ENCODE data around the gene PCDHGB2. TPM values are rescaled to one million over a fixed set of nuclear protein-coding genes. Genes with fewer than 3 reads are reported as not detected.
"Not testable (repeated sequence)": the region's sequence is repeated elsewhere in the genome, so short reads cannot be mapped to it uniquely, and the experiment has no call there.

The PCDHGB2 gene
- total and polyA plus RNA-seq, 4 donors, result 6.3 to 14.0 (median 7.8) TPM

DNA sequence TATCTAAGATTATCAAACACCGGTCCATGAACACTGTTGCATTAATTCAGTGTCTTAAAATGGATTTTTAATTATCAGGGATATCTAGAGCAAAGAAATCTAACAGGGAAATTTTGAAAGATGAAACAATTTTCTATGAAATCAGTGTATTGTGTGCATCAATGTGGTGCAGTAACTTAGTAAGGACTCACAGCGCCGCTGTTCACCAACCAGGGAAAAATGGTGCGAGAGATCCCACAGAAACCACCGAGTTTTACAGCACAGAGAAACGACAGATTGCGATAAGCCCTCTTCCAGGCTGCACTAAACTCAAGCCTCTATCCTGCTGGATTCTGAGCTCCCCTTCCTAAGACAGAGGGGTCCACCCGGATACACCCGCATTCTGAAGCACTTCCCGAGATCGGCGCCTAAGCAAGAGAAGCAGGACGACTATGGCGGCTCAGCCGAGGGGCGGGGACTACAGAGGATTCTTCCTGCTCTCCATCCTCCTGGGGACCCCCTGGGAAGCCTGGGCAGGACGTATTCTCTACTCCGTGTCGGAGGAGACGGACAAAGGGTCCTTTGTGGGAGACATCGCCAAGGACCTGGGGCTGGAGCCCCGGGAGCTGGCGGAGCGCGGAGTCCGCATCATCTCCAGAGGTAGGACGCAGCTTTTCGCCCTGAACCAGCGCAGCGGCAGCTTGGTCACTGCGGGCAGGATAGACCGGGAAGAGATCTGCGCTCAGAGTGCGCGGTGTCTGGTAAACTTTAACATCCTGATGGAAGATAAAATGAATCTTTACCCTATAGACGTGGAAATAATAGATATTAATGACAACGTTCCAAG, 22.9 kb downstream of the PCDHGB2 start, which contains the start of gene PCDHGA7:
Gene PCDHGA7 (plus strand): TSS at position 274 of the 826 bp plus-strand sequence. CDS start 158 bp downstream, at position 432.
- DNase-seq (ENCODE audit: low read depth in 4 of 6, low spot score in 6 of 6), result peak in 2 of 6 donors; percentile 9 to 10
- no peaks in the 10 kb centered on the region for H3K27me3 ChIP-seq (ENCODE audit: control insufficient read depth, insufficient read depth, low read length)
- no peak within 1 kb of the TSS for H3K4me3 ChIP-seq (ENCODE audit: low read depth, low read length)
- H3K36me3 ChIP-seq (ENCODE audit: control insufficient read depth, insufficient read depth, low read length), result peaks cover 11% of the 10 kb centered on the region
- H3K4me1 ChIP-seq (ENCODE audit: control insufficient read depth, insufficient read depth, low read length), result no peaks in the 10 kb centered on the region
- H3K9me3 ChIP-seq (ENCODE audit: control insufficient read depth, insufficient read depth, low read length), result peaks cover 51% of the 10 kb centered on the region
- WGBS (ENCODE audit: insufficient coverage), result 10% methylated on average over 31 of the region's 37 CpGs
- H3K27ac ChIP-seq (ENCODE audit: low read depth, low read length), result no peak within 1 kb of the TSS

DNA sequence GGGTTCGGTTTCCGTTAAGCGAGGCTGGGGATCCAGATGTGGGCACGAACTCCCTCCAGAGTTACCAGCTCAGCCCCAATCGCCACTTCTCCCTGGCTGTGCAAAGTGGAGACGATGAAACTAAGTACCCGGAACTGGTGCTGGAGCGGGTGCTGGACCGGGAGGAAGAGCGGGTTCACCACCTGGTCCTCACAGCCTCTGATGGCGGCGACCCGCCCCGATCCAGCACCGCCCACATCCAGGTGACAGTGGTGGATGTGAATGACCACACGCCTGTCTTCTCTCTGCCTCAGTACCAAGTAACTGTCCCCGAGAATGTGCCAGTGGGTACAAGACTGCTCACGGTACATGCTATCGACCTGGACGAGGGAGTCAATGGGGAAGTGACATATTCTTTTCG, 23.6 kb downstream of the PCDHGB2 start:
- Histone ChIP-seq H3K9me3 (ENCODE audit: control insufficient read depth, insufficient read depth, low read length) (peaks cover 53% of the 10 kb centered on the region), H3K27me3 (ENCODE audit: control insufficient read depth, insufficient read depth, low read length) (no peaks in the 10 kb centered on the region), H3K27ac (ENCODE audit: low read depth, low read length) (no peak overlapping the region), H3K4me1 (ENCODE audit: control insufficient read depth, insufficient read depth, low read length) (no peaks in the 10 kb centered on the region), H3K36me3 (ENCODE audit: control insufficient read depth, insufficient read depth, low read length) (peaks cover 11% of the 10 kb centered on the region), H3K4me3 (ENCODE audit: low read depth, low read length) (no peak overlapping the region)
- no peak for DNase-seq (ENCODE audit: low read depth in 4 of 6, low spot score in 6 of 6)
- 20% methylated on average over 16 of the region's 21 CpGs for WGBS (ENCODE audit: insufficient coverage)

DNA sequence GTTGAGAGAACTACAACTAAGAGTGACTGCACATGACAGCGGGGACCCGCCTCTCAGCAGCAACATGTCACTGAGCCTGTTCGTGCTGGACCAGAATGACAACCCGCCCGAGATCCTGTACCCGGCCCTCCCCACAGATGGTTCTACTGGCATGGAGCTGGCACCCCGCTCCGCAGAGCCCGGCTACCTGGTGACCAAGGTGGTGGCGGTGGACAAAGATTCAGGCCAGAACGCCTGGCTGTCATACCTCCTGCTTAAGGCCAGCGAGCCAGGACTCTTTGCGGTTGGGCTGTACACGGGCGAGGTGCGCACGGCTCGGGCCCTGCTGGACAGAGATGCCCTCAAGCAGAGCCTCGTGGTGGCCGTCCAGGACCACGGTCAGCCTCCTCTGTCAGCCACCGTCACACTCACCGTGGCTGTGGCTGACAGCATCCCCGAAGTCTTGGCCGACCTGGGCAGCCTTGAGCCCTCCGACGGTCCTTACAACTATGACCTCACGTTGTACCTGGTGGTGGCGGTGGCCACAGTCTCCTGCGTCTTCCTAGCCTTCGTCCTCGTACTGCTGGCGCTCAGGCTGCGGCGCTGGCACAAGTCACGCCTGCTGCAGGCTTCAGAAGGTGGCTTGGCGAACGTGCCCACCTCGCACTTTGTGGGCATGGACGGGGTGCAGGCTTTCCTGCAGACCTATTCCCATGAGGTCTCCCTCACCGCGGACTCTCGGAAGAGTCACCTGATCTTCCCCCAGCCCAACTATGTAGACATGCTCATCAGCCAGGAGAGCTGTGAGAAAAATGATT, 24.9 kb downstream of the PCDHGB2 start:
- no peak for DNase-seq (ENCODE audit: low read depth in 4 of 6, low spot score in 6 of 6)
- Histone ChIP-seq H3K27ac (ENCODE audit: low read depth, low read length) (no peak overlapping the region), H3K9me3 (ENCODE audit: control insufficient read depth, insufficient read depth, low read length) (peaks cover 56% of the 10 kb centered on the region)

DNA sequence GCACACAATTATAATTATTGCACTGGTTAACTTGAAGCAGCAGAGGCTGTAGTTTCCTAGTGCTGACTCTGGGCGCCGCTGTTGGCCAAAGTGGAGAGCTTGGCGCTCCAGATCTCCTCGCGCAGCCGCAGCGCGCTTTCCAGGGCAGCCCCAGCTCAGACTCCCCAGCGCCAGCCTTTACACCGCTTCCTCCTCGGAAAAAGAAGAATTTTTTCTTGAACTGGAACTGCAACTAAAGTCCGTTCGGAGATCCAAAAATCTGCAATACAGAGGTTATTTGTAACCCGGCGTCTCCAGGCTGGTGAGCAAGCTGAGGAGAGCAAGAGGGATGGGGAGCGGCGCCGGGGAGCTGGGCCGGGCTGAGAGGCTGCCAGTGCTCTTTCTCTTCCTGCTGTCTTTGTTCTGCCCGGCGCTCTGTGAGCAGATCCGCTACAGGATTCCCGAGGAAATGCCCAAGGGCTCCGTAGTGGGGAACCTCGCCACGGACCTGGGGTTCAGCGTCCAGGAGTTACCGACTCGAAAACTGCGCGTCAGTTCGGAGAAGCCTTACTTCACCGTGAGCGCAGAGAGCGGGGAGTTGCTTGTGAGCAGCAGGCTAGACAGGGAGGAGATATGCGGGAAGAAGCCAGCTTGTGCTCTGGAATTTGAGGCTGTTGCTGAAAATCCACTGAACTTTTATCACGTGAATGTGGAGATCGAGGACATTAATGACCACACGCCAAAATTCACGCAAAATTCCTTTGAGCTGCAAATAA, 27.9 kb downstream of the PCDHGB2 start, which contains the start of gene PCDHGB4:
Gene PCDHGB4 (plus strand): TSS at position 142 of the 755 bp plus-strand sequence. CDS start 187 bp downstream, at position 329.
- 5% methylated on average over 10 of the region's 40 CpGs for whole genome bisulfite sequencing (ENCODE audit: insufficient coverage)
- H3K27ac ChIP-seq (ENCODE audit: low read depth, low read length); H3K27me3 ChIP-seq (ENCODE audit: control insufficient read depth, insufficient read depth, low read length); H3K4me3 ChIP-seq (ENCODE audit: low read depth, low read length); H3K4me1 ChIP-seq (ENCODE audit: control insufficient read depth, insufficient read depth, low read length): not testable (repeated sequence)
- DNase-seq (ENCODE audit: low read depth in 4 of 6, low spot score in 6 of 6), result peak in 1 of 6 donors; percentile 10
- H3K36me3 ChIP-seq (ENCODE audit: control insufficient read depth, insufficient read depth, low read length), result peaks cover 19% of the 10 kb centered on the region
- peaks cover 67% of the 10 kb centered on the region for H3K9me3 ChIP-seq (ENCODE audit: control insufficient read depth, insufficient read depth, low read length)

More for the DNA sequence above, 24.9 kb downstream of the PCDHGB2 start:
- Histone ChIP-seq H3K27me3 (ENCODE audit: control insufficient read depth, insufficient read depth, low read length) (no peaks in the 10 kb centered on the region), H3K4me1 (ENCODE audit: control insufficient read depth, insufficient read depth, low read length) (no peaks in the 10 kb centered on the region), H3K4me3 (ENCODE audit: low read depth, low read length) (no peak overlapping the region), H3K36me3 (ENCODE audit: control insufficient read depth, insufficient read depth, low read length) (peaks cover 16% of the 10 kb centered on the region)
- WGBS (ENCODE audit: insufficient coverage), result 44% methylated on average over 40 of the region's 43 CpGs

DNA sequence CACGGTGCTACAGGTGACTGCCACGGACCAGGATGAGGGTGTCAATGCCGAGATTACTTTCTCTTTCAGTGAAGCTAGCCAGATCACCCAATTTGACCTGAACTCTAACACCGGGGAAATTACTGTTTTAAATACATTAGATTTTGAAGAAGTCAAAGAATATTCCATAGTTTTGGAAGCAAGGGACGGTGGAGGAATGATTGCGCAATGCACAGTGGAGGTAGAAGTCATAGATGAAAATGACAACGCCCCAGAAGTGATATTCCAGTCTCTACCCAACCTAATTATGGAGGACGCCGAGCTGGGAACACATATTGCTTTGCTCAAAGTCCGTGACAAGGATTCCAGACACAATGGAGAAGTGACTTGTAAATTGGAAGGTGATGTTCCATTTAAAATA, 28.9 kb downstream of the PCDHGB2 start:
- Histone ChIP-seq H3K27me3 (ENCODE audit: control insufficient read depth, insufficient read depth, low read length) (no peaks in the 10 kb centered on the region), H3K36me3 (ENCODE audit: control insufficient read depth, insufficient read depth, low read length) (peaks cover 23% of the 10 kb centered on the region), H3K9me3 (ENCODE audit: control insufficient read depth, insufficient read depth, low read length) (peaks cover 68% of the 10 kb centered on the region), H3K4me3 (ENCODE audit: low read depth, low read length) (no peak overlapping the region), H3K4me1 (ENCODE audit: control insufficient read depth, insufficient read depth, low read length) (no peaks in the 10 kb centered on the region), H3K27ac (ENCODE audit: low read depth, low read length) (no peak overlapping the region)
- 40% methylated on average over 3 of the region's 10 CpGs for WGBS (ENCODE audit: insufficient coverage)
- no peak for DNase-seq (ENCODE audit: low read depth in 4 of 6, low spot score in 6 of 6)

DNA sequence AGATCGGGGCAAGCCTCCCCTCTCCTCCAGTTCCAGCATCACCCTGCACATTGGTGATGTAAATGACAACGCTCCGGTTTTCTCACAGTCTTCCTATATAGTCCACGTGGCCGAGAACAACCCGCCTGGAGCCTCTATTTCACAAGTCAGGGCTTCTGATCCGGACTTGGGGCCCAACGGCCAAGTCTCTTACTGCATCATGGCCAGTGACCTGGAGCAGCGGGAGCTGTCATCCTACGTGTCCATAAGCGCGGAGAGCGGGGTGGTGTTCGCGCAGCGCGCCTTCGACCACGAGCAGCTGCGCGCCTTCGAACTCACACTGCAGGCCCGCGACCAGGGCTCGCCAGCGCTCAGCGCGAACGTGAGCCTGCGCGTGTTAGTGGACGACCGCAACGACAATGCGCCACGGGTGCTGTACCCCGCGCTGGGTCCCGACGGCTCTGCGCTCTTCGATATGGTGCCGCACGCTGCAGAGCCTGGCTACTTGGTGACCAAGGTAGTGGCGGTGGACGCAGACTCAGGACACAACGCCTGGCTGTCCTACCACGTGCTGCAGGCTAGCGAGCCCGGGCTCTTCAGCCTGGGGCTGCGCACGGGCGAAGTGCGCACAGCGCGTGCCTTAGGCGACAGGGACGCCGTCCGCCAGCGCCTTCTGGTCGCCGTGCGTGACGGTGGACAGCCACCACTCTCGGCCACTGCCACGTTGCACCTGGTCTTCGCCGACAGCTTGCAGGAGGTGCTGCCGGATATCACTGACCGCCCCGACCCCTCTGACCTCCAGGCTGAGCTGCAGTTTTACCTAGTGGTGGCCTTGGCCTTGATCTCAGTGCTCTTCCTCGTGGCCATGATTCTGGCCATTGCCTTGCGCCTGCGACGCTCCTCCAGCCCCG, 29.6 kb downstream of the PCDHGB2 start:
- H3K4me3 ChIP-seq (ENCODE audit: low read depth, low read length), result no peak overlapping the region
- DNase-seq (ENCODE audit: low read depth in 4 of 6, low spot score in 6 of 6), result no peak
- H3K4me1 ChIP-seq (ENCODE audit: control insufficient read depth, insufficient read depth, low read length), result no peaks in the 10 kb centered on the region
- no peaks in the 10 kb centered on the region for H3K27me3 ChIP-seq (ENCODE audit: control insufficient read depth, insufficient read depth, low read length)
- peaks cover 69% of the 10 kb centered on the region for H3K9me3 ChIP-seq (ENCODE audit: control insufficient read depth, insufficient read depth, low read length)
- H3K27ac ChIP-seq (ENCODE audit: low read depth, low read length), result no peak overlapping the region
- H3K36me3 ChIP-seq (ENCODE audit: control insufficient read depth, insufficient read depth, low read length), result peaks cover 26% of the 10 kb centered on the region
- 27% methylated on average over 77 of the region's 77 CpGs for WGBS (ENCODE audit: insufficient coverage)

DNA sequence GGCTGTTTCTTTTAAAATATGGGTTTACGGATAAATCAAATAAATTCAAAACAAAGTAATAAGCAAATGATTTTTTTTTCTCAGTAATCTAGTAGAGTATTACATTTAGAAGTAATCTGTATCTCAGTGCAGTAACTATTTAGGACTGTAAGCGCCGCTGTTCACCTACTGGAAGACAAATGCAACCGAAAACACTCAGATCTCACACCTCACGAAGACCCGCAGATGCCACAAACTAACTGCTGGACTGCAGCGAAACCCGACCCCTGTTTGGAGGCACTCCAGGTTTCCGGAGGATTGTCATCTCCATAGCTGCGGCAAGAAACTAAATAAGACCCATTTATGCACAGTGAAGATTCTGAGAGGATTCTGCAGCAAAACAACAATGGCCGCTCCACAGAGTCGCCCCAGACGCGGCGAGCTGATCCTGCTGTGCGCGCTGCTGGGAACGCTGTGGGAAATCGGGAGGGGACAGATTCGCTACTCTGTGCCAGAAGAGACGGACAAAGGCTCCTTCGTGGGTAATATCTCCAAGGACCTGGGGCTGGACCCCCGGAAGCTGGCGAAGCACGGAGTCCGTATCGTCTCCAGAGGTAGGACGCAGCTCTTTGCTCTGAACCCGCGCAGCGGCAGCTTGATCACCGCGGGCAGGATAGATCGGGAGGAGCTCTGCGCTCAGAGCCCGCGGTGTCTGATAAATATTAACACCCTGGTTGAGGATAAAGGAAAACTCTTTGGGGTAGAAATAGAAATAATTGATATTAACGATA, 32.8 kb downstream of the PCDHGB2 start, which contains the start of gene PCDHGA8:
Gene PCDHGA8 (plus strand): TSS at position 205 of the 770 bp plus-strand sequence. CDS start 181 bp downstream, at position 386.
- Histone ChIP-seq H3K27me3 (ENCODE audit: control insufficient read depth, insufficient read depth, low read length) (no peaks in the 10 kb centered on the region), H3K27ac (ENCODE audit: low read depth, low read length) (no peak within 1 kb of the TSS), H3K4me3 (ENCODE audit: low read depth, low read length) (no peak within 1 kb of the TSS), H3K4me1 (ENCODE audit: control insufficient read depth, insufficient read depth, low read length) (peaks cover 3% of the 10 kb centered on the region), H3K36me3 (ENCODE audit: control insufficient read depth, insufficient read depth, low read length) (peaks cover 21% of the 10 kb centered on the region), H3K9me3 (ENCODE audit: control insufficient read depth, insufficient read depth, low read length) (peaks cover 63% of the 10 kb centered on the region)
- 18% methylated on average over 27 of the region's 38 CpGs for WGBS (ENCODE audit: insufficient coverage)
- no peak for DNase-seq (ENCODE audit: low read depth in 4 of 6, low spot score in 6 of 6)

DNA sequence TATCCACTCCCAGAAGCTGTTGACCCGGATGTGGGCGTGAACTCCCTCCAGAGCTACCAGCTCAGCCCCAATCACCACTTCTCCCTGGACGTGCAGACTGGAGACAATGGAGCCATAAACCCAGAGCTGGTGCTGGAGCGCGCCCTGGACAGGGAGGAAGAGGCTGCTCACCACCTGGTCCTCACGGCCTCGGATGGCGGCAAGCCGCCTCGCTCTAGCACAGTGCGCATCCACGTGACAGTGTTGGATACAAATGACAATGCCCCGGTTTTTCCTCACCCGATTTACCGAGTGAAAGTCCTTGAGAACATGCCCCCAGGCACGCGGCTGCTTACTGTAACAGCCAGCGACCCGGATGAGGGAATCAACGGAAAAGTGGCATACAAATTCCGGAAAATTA, 33.5 kb downstream of the PCDHGB2 start:
- Histone ChIP-seq H3K36me3 (ENCODE audit: control insufficient read depth, insufficient read depth, low read length) (peaks cover 21% of the 10 kb centered on the region), H3K27ac (ENCODE audit: low read depth, low read length) (no peak overlapping the region), H3K4me1 (ENCODE audit: control insufficient read depth, insufficient read depth, low read length) (peaks cover 3% of the 10 kb centered on the region), H3K9me3 (ENCODE audit: control insufficient read depth, insufficient read depth, low read length) (peaks cover 64% of the 10 kb centered on the region), H3K27me3 (ENCODE audit: control insufficient read depth, insufficient read depth, low read length) (no peaks in the 10 kb centered on the region), H3K4me3 (ENCODE audit: low read depth, low read length) (no peak overlapping the region)
- no peak for DNase-seq (ENCODE audit: low read depth in 4 of 6, low spot score in 6 of 6)
- WGBS (ENCODE audit: insufficient coverage), result 33% methylated on average over 14 of the region's 21 CpGs

Data from spinal cord (tissue), 10 donors.